ENCODE results near the gene CELA2A. TPM values are rescaled to one million over a fixed set of nuclear protein-coding genes. Genes with fewer than 3 reads are reported as not detected.

The CELA2A gene
- total and polyA plus RNA-seq, 10 of the 15 experiments (the other 5 are each of a cell fraction or from before 2014, with no cell fraction given): 0.90 TPM; not detected in 9

GRCh38 chr1:15430787-15431570 lies 25.6 kb upstream of the CELA2A start (continued):
- TF ChIP-seq, protein P1, sequence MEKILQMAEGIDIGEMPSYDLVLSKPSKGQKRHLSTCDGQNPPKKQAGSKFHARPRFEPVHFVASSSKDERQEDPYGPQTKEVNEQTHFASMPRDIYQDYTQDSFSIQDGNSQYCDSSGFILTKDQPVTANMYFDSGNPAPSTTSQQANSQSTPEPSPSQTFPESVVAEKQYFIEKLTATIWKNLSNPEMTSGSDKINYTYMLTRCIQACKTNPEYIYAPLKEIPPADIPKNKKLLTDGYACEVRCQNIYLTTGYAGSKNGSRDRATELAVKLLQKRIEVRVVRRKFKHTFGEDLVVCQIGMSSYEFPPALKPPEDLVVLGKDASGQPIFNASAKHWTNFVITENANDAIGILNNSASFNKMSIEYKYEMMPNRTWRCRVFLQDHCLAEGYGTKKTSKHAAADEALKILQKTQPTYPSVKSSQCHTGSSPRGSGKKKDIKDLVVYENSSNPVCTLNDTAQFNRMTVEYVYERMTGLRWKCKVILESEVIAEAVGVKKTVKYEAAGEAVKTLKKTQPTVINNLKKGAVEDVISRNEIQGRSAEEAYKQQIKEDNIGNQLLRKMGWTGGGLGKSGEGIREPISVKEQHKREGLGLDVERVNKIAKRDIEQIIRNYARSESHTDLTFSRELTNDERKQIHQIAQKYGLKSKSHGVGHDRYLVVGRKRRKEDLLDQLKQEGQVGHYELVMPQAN (conservative IDR thresholded peaks at IDR 0.05): no peak
- TF ChIP-seq PAX5 (IDR thresholded peaks at IDR 0.05; ENCODE audit: borderline replicate concordance, low read depth, low read length) (no peak), NBN (IDR thresholded peaks at IDR 0.05) (no peak), POLR2A (IDR thresholded peaks at IDR 0.05; ENCODE audit: low read depth, low read length) (peak; percentile 50), EED (IDR thresholded peaks at IDR 0.05; ENCODE audit: low read depth) (no peak), POU2F2 (IDR thresholded peaks at IDR 0.05; ENCODE audit: borderline replicate concordance, low read depth, low read length) (no peak), HDAC6 (IDR thresholded peaks at IDR 0.05; ENCODE audit: unreplicated experiment) (no peak), SMC3 (IDR thresholded peaks at IDR 0.05; ENCODE audit: borderline replicate concordance, low read length) (peak; percentile 86), NRF1 (conservative IDR thresholded peaks at IDR 0.05; ENCODE audit: low read depth, low read length) (no peak), DPF2 (IDR thresholded peaks at IDR 0.05) (no peak), MEF2B (IDR thresholded peaks at IDR 0.05; ENCODE audit: partially characterized antibody, poor library complexity, severe bottlenecking) (peak; percentile 49), TAF1 (IDR thresholded peaks at IDR 0.05; ENCODE audit: borderline replicate concordance, low read depth, low read length) (no peak), RB1 (IDR thresholded peaks at IDR 0.05; ENCODE audit: borderline replicate concordance) (0 out of 2 replicates have a peak, but pooled peaks have one; percentile 47), RAD51 (IDR thresholded peaks at IDR 0.05) (no peak), BHLHE40 (IDR thresholded peaks at IDR 0.05; ENCODE audit: borderline replicate concordance in 1 of 2, low read depth in 2 of 2, low read length in 1 of 2) (0 out of 4 replicates have a peak, but pooled peaks of 1 of the 2 experiments have one; percentile 10), EZH2 (IDR thresholded peaks at IDR 0.05; ENCODE audit: borderline replicate concordance, control insufficient read depth, low read depth, low read length) (no peak), EP300 (IDR thresholded peaks at IDR 0.05; ENCODE audit: borderline replicate concordance in 1 of 2, control insufficient read depth in 1 of 2, low read depth in 2 of 2, low read length in 2 of 2) (no peak), ATF3 (IDR thresholded peaks at IDR 0.05; ENCODE audit: borderline replicate concordance, extremely low read depth, low read depth, low read length) (no peak)
- TF ChIP-seq, protein P2, sequence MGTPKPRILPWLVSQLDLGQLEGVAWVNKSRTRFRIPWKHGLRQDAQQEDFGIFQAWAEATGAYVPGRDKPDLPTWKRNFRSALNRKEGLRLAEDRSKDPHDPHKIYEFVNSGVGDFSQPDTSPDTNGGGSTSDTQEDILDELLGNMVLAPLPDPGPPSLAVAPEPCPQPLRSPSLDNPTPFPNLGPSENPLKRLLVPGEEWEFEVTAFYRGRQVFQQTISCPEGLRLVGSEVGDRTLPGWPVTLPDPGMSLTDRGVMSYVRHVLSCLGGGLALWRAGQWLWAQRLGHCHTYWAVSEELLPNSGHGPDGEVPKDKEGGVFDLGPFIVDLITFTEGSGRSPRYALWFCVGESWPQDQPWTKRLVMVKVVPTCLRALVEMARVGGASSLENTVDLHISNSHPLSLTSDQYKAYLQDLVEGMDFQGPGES (IDR thresholded peaks at IDR 0.05): no peak
- TF ChIP-seq, protein P3, sequence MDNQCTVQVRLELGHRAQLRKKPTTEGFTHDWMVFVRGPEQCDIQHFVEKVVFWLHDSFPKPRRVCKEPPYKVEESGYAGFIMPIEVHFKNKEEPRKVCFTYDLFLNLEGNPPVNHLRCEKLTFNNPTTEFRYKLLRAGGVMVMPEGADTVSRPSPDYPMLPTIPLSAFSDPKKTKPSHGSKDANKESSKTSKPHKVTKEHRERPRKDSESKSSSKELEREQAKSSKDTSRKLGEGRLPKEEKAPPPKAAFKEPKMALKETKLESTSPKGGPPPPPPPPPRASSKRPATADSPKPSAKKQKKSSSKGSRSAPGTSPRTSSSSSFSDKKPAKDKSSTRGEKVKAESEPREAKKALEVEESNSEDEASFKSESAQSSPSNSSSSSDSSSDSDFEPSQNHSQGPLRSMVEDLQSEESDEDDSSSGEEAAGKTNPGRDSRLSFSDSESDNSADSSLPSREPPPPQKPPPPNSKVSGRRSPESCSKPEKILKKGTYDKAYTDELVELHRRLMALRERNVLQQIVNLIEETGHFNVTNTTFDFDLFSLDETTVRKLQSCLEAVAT (IDR thresholded peaks at IDR 0.05): no peak
- TF ChIP-seq, protein P4, sequence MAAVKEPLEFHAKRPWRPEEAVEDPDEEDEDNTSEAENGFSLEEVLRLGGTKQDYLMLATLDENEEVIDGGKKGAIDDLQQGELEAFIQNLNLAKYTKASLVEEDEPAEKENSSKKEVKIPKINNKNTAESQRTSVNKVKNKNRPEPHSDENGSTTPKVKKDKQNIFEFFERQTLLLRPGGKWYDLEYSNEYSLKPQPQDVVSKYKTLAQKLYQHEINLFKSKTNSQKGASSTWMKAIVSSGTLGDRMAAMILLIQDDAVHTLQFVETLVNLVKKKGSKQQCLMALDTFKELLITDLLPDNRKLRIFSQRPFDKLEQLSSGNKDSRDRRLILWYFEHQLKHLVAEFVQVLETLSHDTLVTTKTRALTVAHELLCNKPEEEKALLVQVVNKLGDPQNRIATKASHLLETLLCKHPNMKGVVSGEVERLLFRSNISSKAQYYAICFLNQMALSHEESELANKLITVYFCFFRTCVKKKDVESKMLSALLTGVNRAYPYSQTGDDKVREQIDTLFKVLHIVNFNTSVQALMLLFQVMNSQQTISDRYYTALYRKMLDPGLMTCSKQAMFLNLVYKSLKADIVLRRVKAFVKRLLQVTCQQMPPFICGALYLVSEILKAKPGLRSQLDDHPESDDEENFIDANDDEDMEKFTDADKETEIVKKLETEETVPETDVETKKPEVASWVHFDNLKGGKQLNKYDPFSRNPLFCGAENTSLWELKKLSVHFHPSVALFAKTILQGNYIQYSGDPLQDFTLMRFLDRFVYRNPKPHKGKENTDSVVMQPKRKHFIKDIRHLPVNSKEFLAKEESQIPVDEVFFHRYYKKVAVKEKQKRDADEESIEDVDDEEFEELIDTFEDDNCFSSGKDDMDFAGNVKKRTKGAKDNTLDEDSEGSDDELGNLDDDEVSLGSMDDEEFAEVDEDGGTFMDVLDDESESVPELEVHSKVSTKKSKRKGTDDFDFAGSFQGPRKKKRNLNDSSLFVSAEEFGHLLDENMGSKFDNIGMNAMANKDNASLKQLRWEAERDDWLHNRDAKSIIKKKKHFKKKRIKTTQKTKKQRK (IDR thresholded peaks at IDR 0.05; ENCODE audit: low read depth, low read length): no peak
